Astrocyte of the cerebellum (primary cell): Measurements from ENCODE around the gene BATF3.
A peak's percentile ranks its signal among the peaks of the same experiment; 100 is the strongest.
"Not testable (repeated sequence)": the region's sequence is repeated elsewhere in the genome, so short reads cannot be mapped to it uniquely, and the experiment has no call there.

Experiments used
- DNase-seq: peaks from one replicate; pipeline ENCODE4 v3.0.0-alpha.2; 2011; ENCODE audit warnings: low read depth
- H3K4me3 ChIP-seq: 2 replicates; pipeline ENCODE4 v1.5.1; 2011; ENCODE audit warnings: mild to moderate bottlenecking, low read depth, low read length, moderate library complexity
- in situ Hi-C: cut with HindIII; loops from 2 replicates; pipeline ENCODE4 v1.10.0; 2017; ENCODE audit warnings: low sequenced_read_pairs
- TF ChIP-seq, protein P1 (sequence below): IDR thresholded peaks from 2 replicates; pipeline ENCODE4 v1.5.1; 2012; ENCODE audit warnings: low read length, low read depth, moderate library complexity, mild to moderate bottlenecking; ENCODE audit errors: missing control alignments

Gene BATF3

DNA sequence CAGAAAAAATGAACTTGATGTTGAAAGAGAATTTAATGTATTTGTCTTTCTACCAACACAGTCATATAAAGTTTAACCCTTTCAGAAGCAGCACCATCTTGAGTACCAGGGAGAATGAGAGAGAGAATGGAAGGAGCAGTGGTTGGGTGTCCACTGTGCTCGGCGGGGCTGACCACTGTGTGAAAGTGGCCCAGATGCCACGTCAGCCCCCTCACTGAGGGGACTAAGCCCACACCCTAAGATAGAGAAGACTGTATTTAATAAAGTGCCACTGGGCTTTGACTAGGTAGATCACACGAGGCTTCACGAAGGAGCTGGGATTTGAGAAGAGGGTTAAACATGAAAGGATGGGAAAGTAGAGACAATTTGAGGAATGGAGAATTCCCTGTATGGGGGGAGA lies 31.2 kb downstream of the BATF3 start:
- TF ChIP-seq, protein P1, sequence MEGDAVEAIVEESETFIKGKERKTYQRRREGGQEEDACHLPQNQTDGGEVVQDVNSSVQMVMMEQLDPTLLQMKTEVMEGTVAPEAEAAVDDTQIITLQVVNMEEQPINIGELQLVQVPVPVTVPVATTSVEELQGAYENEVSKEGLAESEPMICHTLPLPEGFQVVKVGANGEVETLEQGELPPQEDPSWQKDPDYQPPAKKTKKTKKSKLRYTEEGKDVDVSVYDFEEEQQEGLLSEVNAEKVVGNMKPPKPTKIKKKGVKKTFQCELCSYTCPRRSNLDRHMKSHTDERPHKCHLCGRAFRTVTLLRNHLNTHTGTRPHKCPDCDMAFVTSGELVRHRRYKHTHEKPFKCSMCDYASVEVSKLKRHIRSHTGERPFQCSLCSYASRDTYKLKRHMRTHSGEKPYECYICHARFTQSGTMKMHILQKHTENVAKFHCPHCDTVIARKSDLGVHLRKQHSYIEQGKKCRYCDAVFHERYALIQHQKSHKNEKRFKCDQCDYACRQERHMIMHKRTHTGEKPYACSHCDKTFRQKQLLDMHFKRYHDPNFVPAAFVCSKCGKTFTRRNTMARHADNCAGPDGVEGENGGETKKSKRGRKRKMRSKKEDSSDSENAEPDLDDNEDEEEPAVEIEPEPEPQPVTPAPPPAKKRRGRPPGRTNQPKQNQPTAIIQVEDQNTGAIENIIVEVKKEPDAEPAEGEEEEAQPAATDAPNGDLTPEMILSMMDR = no peak
- in situ Hi-C loops = no loop called here
- no peak overlapping the region for H3K4me3 ChIP-seq
- no peak for DNase-seq

DNA sequence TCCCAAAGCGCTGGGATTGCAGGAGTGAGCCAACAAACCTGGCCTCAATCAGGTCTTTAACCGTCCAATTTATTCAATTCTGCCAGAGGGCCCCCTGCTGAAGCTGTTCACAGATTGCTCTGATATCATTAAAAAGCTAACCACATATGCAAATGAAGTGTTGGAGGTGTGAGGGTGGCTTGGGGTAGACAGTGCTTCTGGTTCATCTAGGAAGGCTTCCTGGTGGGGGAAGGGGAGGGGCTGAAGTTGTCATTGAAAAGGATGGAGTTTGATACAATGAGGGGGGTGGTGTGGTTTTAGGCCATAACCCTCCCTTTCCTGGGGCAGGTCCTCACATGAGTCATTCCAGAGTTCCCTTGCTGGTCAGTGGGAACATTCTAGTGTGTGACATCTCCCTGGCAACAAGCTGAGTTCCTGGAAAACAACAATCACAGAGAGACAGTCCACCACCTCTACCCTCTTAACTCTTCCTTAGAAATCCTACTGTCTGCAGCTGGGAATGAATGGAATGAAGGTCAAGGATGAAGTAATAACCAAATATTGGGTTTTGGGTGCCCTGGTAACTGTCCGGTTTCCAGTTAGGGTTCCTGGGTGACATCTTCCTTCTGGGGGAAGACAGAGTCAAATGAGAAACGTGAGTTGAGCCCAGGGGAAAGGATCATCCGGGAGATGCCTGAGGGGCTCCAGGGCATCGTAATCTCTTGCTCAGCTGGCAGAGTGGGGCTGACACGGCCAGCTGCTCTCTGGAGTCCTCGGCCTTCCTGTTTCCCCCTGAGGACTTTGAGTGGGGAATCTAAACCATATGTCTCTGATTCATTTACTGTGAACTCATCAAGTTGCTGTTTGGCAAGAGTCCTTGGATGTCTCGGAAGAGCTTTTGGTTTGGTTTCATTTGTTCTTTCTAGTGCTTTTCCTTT lies 32.2 kb downstream of the BATF3 start:
- H3K4me3 ChIP-seq = no peak overlapping the region
- in situ Hi-C loops = no loop called here
- DNase-seq = peak; percentile 89
- TF ChIP-seq, protein P1 = no peak

DNA sequence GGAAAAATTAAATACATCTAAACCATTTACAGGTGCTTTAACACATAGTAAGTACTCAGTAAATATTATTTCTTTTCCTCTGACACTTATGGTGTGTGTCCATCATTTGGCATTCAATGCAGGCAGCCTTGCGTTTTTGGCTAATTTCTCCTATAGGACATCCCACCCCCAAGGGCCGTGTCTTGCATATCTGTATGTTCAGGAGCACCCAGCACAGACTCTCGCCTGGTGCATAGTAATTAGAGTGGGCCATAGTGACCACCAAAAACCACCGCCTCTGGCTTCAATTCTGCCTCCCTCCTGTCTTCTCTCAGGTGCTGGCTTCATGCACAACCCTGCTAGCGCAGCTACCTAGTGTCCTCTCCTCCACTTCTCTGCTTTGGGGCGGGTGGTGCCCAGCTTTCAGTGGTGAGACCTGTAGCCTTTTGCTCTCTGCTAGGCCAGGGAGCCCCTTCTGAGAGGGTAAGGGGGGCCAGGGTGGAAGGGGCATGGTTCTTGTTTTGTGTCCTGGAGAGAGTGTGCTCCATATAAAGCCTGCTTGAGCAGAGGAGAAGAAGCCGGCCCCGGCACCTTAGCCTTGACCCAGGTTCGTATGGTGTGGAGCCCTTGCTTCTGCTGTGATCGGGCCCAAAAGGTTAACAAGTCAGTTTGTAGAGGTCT lies 33.4 kb downstream of the BATF3 start:
- no peak overlapping the region for H3K4me3 ChIP-seq
- in situ Hi-C loops = no loop called here
- DNase-seq = no peak
- TF ChIP-seq, protein P1 = no peak

DNA sequence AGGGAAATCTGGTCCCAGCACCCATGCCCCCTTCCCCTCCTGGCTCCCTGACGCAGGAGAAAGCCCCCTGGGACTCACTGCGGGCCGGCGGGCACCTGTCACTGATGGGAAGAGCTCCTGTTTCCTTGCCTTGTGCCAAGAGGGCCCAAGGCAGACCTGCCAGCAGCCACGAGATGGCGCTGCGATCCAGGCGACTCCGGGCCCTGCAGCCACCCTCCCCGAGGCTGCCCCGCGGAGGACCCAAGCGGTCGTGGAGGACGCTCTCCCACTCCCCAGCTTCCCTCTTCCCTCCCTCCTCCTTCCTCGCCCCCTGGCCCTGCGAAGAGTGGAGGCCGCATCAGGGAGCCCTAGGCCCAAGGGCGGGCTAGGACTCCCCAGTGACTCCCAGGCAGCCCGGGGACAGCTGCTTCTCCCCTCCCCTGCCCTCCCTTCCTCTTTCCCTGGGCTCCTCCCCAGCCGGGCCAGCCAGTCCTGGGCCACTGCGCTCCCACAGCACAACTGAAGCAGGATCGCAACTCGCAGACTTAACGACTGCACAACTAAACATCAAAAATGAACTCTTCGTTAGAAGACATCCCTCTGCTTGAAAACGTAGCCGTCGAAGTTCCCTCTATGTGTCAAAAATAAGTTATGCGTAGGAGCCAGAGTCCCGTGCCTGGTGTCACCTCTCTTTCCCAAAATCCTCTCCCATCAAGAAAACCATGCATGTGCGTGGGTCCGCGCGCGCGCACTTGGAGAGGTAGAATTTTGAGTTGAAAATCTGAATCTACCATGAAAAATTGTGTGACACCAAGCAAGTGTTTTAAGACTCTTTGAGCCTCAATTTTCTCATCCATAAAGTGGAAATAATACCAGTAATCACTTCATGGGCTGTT lies 34.2 kb downstream of the BATF3 start:
- in situ Hi-C loops = no loop called here
- H3K4me3 ChIP-seq = peak overlapping the region; percentile 57
- peak; percentile 57 for DNase-seq
- TF ChIP-seq, protein P1 = peak; percentile 95

DNA sequence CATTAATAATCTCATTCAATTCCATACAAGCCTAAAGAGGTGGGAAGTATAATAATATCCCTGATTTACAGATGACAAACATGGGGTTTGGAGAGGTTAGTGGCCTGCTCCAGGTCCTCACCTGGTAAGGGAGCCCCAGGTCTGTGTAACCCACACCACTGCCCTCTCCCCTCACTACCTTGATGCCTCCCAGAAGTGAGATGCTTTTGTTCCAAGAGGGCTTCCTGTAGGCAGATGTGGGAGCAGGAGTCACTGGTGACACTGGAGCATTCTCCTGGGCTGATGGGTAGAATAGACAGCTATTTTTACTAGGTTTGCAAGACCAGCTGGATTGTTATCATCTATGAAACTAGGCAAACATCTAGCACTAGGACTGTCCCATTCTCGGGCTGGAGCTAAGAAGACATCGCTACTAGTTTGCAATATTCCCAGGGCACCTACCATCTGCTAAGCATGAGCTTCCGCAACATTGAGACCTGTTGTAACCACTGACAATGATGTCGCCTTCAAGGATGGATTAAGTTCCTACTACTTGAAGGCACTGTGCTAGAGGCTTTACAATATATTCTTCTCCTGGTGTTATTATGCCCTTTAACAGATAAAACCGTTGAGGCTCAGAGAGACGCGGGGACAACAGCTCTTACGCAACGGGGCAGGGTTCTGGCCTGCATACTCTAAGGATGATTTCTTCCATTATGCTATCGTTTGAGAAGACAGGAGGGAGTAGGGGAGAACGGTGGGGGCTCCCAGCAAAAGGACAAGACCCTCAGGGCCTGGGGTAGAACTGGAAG lies 35.0 kb downstream of the BATF3 start:
- no peak overlapping the region for H3K4me3 ChIP-seq
- in situ Hi-C loops = no loop called here
- DNase-seq = no peak
- TF ChIP-seq, protein P1 = no peak

DNA sequence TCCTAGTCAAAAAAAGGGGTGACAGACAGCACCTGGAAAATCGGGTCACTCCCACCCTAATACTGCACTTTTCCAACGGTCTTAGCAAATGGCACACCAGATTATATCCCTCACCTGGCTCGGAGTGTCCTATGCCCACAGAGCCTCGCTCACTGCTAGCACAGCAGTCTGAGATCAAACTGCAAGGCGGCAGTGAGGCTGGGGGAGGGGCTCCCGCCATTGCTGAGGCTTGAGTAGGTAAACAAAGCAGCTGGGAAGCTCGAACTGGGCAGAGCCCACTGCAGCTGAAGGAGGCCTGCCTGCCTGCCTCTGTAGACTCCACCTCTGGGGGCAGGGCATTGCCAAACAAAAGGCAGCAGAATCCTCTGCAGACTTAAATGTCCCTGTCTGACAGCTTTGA lies 41.4 kb downstream of the BATF3 start:
- in situ Hi-C loops = loop anchor here (5.0 kb wide), 1 partner anchor 129 kb away; no protein-coding TSS in a partner anchor
- DNase-seq, H3K4me3 ChIP-seq: not testable (repeated sequence)
